HPDE6-E6E7 (cell line): ENCODE measurements around the gene ABCC2.

Source experiments
- DNase-seq: peaks from one replicate; pipeline ENCODE4 v3.0.0; 2011; ENCODE audit warnings: missing footprints; ENCODE audit errors: extremely low spot score

ABCC2 gene

GRCh38 chr10:99770408-99771045, 11.9 kb upstream of the ABCC2 start:
- DNase-seq: no peak

- peak; percentile 61 for DNase-seq
Measured at GRCh38 chr10:99775850-99776249, 6.6 kb upstream of the ABCC2 start.

- DNase-seq: no peak
Measured at GRCh38 chr10:99777918-99778714, 4.3 kb upstream of the ABCC2 start.

GRCh38 chr10:99779335-99779734, 3.1 kb upstream of the ABCC2 start:
- DNase-seq: no peak

GRCh38 chr10:99781734-99782429, 558 bp upstream of the ABCC2 start:
- no peak for DNase-seq

- no peak for DNase-seq
Measured at GRCh38 chr10:99784016-99784726, 1.7 kb downstream of the ABCC2 start.

GRCh38 chr10:99784727-99785441, 2.4 kb downstream of the ABCC2 start:
- no peak for DNase-seq

GRCh38 chr10:99785646-99786045, 3.2 kb downstream of the ABCC2 start:
- peak; percentile 50 for DNase-seq

GRCh38 chr10:99787311-99787710, 4.9 kb downstream of the ABCC2 start:
- DNase-seq: no peak

- DNase-seq: no peak
Measured at GRCh38 chr10:99787782-99788445, 5.5 kb downstream of the ABCC2 start.

- no peak for DNase-seq
Measured at GRCh38 chr10:99788598-99789256, 6.3 kb downstream of the ABCC2 start.

GRCh38 chr10:99791831-99792230, 9.4 kb downstream of the ABCC2 start:
- no peak for DNase-seq

GRCh38 chr10:99793819-99794218, 11.4 kb downstream of the ABCC2 start:
- DNase-seq: no peak

GRCh38 chr10:99796928-99797327, 14.5 kb downstream of the ABCC2 start:
- no peak for DNase-seq

GRCh38 chr10:99798031-99798430, 15.6 kb downstream of the ABCC2 start:
- no peak for DNase-seq

GRCh38 chr10:99798920-99799319, 16.5 kb downstream of the ABCC2 start:
- no peak for DNase-seq

- no peak for DNase-seq
Measured at GRCh38 chr10:99799613-99800012, 17.2 kb downstream of the ABCC2 start.

- no peak for DNase-seq
Measured at GRCh38 chr10:99804471-99804870, 22.0 kb downstream of the ABCC2 start.

GRCh38 chr10:99805190-99805589, 22.8 kb downstream of the ABCC2 start:
- no peak for DNase-seq

- no peak for DNase-seq
Measured at GRCh38 chr10:99806091-99806490, 23.7 kb downstream of the ABCC2 start.
